Endothelial cell of coronary artery (primary cell): ENCODE data around the gene ATXN7L3. TPM values are rescaled to one million over a fixed set of nuclear protein-coding genes. Genes with fewer than 3 reads are reported as not detected.

Experiments
- total RNA-seq: library from RNA; depleted of rRNA; stranded (reverse); fragments of >200 nt; gene quantifications from 2 replicates; pipeline ENCODE4 v1.2.3, GENCODE V29; 2014

ATXN7L3 gene
- total RNA-seq, result 32.9 and 38.3 TPM in 2 replicates

GRCh38 chr17:44199553-44200477 lies at the start of gene ATXN7L3:
TSS of gene ATXN7L3 (minus strand) at chr17:44199884. CDS start at chr17:44198070, 1,814 bp downstream.

GRCh38 chr17:44219616-44220212 lies 20.0 kb upstream of the ATXN7L3 start, which contains the start of gene UBTF:
TSS of gene UBTF (minus strand) at chr17:44219675. CDS start at chr17:44218229, 1,446 bp downstream.

GRCh38 chr17:44186307-44187130 lies 13.2 kb downstream of the ATXN7L3 start, which contains the start of gene TMUB2:
TSS of gene TMUB2 (plus strand) at chr17:44186972. CDS start at chr17:44187709, 737 bp downstream.

GRCh38 chr17:44170499-44171201 lies 29.0 kb downstream of the ATXN7L3 start, which contains the start of gene ASB16:
TSS of gene ASB16 (plus strand) at chr17:44170704. CDS start at chr17:44170790, 86 bp downstream.

Other genes with a start within 250 kb of the ATXN7L3 start
- gene PYY, start 245.9 kb downstream of the ATXN7L3 start, total RNA-seq, result not detected in 2 replicates
- gene NAGS, start 195.3 kb downstream of the ATXN7L3 start, total RNA-seq, result 1.3 and 6.4 TPM in 2 replicates
- 60.2 and 87.8 TPM in 2 replicates for gene TMEM101, start 184.9 kb downstream of the ATXN7L3 start, total RNA-seq
- gene LSM12, start 133.2 kb downstream of the ATXN7L3 start, total RNA-seq, result 26.1 and 28.3 TPM in 2 replicates
- gene G6PC3, start 129.1 kb downstream of the ATXN7L3 start, total RNA-seq, result 19.3 and 24.1 TPM in 2 replicates
- 19.9 and 23.4 TPM in 2 replicates for gene HDAC5, start 76.2 kb downstream of the ATXN7L3 start, total RNA-seq
- gene HROB, start 58.0 kb downstream of the ATXN7L3 start, total RNA-seq, result 1.0 and 1.5 TPM in 2 replicates
- not detected in 2 replicates for gene ASB16, start 29.2 kb downstream of the ATXN7L3 start, total RNA-seq
- 22.6 and 26.0 TPM in 2 replicates for gene TMUB2, start 12.9 kb downstream of the ATXN7L3 start, total RNA-seq
- 47.6 and 55.3 TPM in 2 replicates for gene UBTF, start 19.8 kb upstream of the ATXN7L3 start, total RNA-seq
- gene SLC4A1, start 68.3 kb upstream of the ATXN7L3 start, total RNA-seq, result not detected in 2 replicates
- 0.47 and 0.54 TPM in 2 replicates for gene RUNDC3A, start 108.7 kb upstream of the ATXN7L3 start, total RNA-seq
- gene SLC25A39, start 124.9 kb upstream of the ATXN7L3 start, total RNA-seq, result 66.9 and 81.9 TPM in 2 replicates
- 238 and 353 TPM in 2 replicates for gene GRN, start 145.4 kb upstream of the ATXN7L3 start, total RNA-seq
- gene FAM171A2, start 164.0 kb upstream of the ATXN7L3 start, total RNA-seq, result 4.6 and 9.5 TPM in 2 replicates
- gene ITGA2B, start 189.8 kb upstream of the ATXN7L3 start, total RNA-seq, result 0.18 and 0.28 TPM in 2 replicates